ENCODE measurements around the gene ZMYM2.

GRCh38 chr13:20069956-20070355 is 111.4 kb downstream of the ZMYM2 start:
- TF ChIP-seq CTCF (IDR thresholded peaks at IDR 0.05) (no peak), POLR2A (IDR thresholded peaks at IDR 0.05) (no peak)

All from uterus (tissue), 2 donors.